ENCODE data around the gene CYP2C8.
"Not testable (repeated sequence)": the region's sequence is repeated elsewhere in the genome, so short reads cannot be mapped to it uniquely, and the experiment has no call there.

CYP2C8 gene

DNA sequence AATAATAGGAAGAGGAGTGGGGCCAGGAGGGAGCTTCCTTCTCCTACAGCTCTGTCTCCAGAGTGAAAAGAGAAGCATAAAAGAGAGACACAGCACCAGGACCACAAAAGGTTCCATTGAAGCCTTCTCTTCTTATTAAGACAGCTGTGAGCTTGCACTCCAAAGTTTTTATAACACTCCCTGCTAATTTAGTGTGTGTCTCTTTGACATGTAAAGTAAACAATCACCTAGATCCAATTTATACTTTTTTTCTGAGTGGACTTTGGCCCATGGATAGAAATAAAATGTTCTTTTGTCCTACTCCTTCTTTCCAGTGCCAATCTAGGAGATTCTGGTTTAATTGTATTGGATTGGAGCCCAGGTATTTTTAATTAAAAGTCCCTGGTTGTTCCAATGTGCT lies at the start of gene CYP2C8:
Gene CYP2C8 (minus strand): TSS at position 212 of the 400 bp plus-strand sequence. CDS start 95 bp downstream, at position 117.
- TF ChIP-seq, protein P1, sequence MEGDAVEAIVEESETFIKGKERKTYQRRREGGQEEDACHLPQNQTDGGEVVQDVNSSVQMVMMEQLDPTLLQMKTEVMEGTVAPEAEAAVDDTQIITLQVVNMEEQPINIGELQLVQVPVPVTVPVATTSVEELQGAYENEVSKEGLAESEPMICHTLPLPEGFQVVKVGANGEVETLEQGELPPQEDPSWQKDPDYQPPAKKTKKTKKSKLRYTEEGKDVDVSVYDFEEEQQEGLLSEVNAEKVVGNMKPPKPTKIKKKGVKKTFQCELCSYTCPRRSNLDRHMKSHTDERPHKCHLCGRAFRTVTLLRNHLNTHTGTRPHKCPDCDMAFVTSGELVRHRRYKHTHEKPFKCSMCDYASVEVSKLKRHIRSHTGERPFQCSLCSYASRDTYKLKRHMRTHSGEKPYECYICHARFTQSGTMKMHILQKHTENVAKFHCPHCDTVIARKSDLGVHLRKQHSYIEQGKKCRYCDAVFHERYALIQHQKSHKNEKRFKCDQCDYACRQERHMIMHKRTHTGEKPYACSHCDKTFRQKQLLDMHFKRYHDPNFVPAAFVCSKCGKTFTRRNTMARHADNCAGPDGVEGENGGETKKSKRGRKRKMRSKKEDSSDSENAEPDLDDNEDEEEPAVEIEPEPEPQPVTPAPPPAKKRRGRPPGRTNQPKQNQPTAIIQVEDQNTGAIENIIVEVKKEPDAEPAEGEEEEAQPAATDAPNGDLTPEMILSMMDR (IDR thresholded peaks at IDR 0.05; ENCODE audit: low read depth, low read length), result no peak

DNA sequence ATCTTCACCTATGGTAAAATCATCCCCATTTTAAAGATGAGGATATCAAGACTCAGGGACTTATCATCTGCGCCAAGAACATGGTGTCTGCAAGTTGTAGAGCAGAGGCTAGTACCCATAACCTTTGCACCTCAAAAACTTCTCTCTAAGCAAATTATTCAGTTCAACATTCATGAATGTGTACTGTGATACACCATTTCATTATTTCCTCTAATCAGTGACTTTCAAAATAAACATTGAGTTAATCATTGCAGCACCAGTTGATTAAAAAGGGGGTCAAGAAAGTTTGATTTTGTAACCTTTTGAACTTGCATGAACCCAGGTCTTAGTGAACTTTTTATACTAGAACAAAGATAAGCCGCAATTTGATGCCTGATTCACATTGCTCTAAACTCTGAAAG lies 47.6 kb upstream of the CYP2C8 start:
- TF ChIP-seq, protein P1 (IDR thresholded peaks at IDR 0.05; ENCODE audit: low read depth, low read length), result no peak
- no peak overlapping the region for H3K4me3 ChIP-seq (ENCODE audit: low read depth, low read length)

More for the DNA sequence above, at the start of gene CYP2C8:
- H3K4me3 ChIP-seq (ENCODE audit: low read depth, low read length), result no peak within 1 kb of the TSS

- not testable (repeated sequence) for H3K4me3 ChIP-seq (ENCODE audit: low read depth, low read length)
Observed at GRCh38 chr10:95110823-95111222, 41.5 kb upstream of the CYP2C8 start.

GRCh38 chr10:95097805-95098204 lies 28.5 kb upstream of the CYP2C8 start:
- TF ChIP-seq, protein P1 (IDR thresholded peaks at IDR 0.05; ENCODE audit: low read depth, low read length), result no peak

GRCh38 chr10:95096143-95096542 lies 26.8 kb upstream of the CYP2C8 start:
- no peak overlapping the region for H3K4me3 ChIP-seq (ENCODE audit: low read depth, low read length)

More at GRCh38 chr10:95097805-95098204, 28.5 kb upstream of the CYP2C8 start:
- no peak overlapping the region for H3K4me3 ChIP-seq (ENCODE audit: low read depth, low read length)

GRCh38 chr10:95079626-95080025 lies 10.3 kb upstream of the CYP2C8 start:
- not testable (repeated sequence) for H3K4me3 ChIP-seq (ENCODE audit: low read depth, low read length)

More at GRCh38 chr10:95096143-95096542, 26.8 kb upstream of the CYP2C8 start:
- TF ChIP-seq, protein P1 (IDR thresholded peaks at IDR 0.05; ENCODE audit: low read depth, low read length), result no peak

GRCh38 chr10:95077556-95077955 lies 8.3 kb upstream of the CYP2C8 start:
- TF ChIP-seq, protein P1 (IDR thresholded peaks at IDR 0.05; ENCODE audit: low read depth, low read length), result no peak
- no peak overlapping the region for H3K4me3 ChIP-seq (ENCODE audit: low read depth, low read length)

GRCh38 chr10:95071107-95071660 lies 1.9 kb upstream of the CYP2C8 start:
- H3K4me3 ChIP-seq (ENCODE audit: low read depth, low read length), result no peak overlapping the region
- TF ChIP-seq, protein P1 (IDR thresholded peaks at IDR 0.05; ENCODE audit: low read depth, low read length), result no peak

GRCh38 chr10:95064125-95064524 lies 5.2 kb downstream of the CYP2C8 start:
- H3K4me3 ChIP-seq (ENCODE audit: low read depth, low read length), result not testable (repeated sequence)

All from WI38 (cell line).